ENCODE results near the gene IGFN1.

Gene IGFN1

GRCh38 chr1:201178718-201179117, 11.9 kb upstream of the IGFN1 start:
- no peak for DNase-seq (ENCODE audit: insufficient read length)
- FAIRE-seq = no peak
- no peak for TF ChIP-seq POLR2AphosphoS5 (IDR thresholded peaks at IDR 0.05; ENCODE audit: low read depth, low read length)
- no peak for TF ChIP-seq TAF1 (IDR thresholded peaks at IDR 0.05; ENCODE audit: borderline replicate concordance, low read depth, low read length)
- TF ChIP-seq POLR2A (IDR thresholded peaks at IDR 0.05; ENCODE audit: low read depth, low read length) = no peak

GRCh38 chr1:201180141-201180540, 10.5 kb upstream of the IGFN1 start:
- no peak for FAIRE-seq
- no peak for DNase-seq (ENCODE audit: insufficient read length)
- no peak for TF ChIP-seq POLR2AphosphoS5 (IDR thresholded peaks at IDR 0.05; ENCODE audit: low read depth, low read length)
- no peak for TF ChIP-seq TAF1 (IDR thresholded peaks at IDR 0.05; ENCODE audit: borderline replicate concordance, low read depth, low read length)
- no peak for TF ChIP-seq POLR2A (IDR thresholded peaks at IDR 0.05; ENCODE audit: low read depth, low read length)

- TF ChIP-seq POLR2AphosphoS5 (IDR thresholded peaks at IDR 0.05; ENCODE audit: low read depth, low read length) (no peak), TAF1 (IDR thresholded peaks at IDR 0.05; ENCODE audit: borderline replicate concordance, low read depth, low read length) (no peak), POLR2A (IDR thresholded peaks at IDR 0.05; ENCODE audit: low read depth, low read length) (no peak)
- FAIRE-seq (no peak), DNase-seq (ENCODE audit: insufficient read length) (no peak)
These were observed 9.7 kb upstream of the IGFN1 start for GRCh38 chr1:201180901-201181300.

GRCh38 chr1:201181323-201181722, 9.3 kb upstream of the IGFN1 start:
- TF ChIP-seq POLR2A (IDR thresholded peaks at IDR 0.05; ENCODE audit: low read depth, low read length) (no peak), POLR2AphosphoS5 (IDR thresholded peaks at IDR 0.05; ENCODE audit: low read depth, low read length) (no peak), TAF1 (IDR thresholded peaks at IDR 0.05; ENCODE audit: borderline replicate concordance, low read depth, low read length) (no peak)
- FAIRE-seq = no peak
- DNase-seq (ENCODE audit: insufficient read length) = no peak

- DNase-seq (ENCODE audit: insufficient read length) = no peak
- FAIRE-seq = no peak
- TF ChIP-seq TAF1 (IDR thresholded peaks at IDR 0.05; ENCODE audit: borderline replicate concordance, low read depth, low read length) (no peak), POLR2AphosphoS5 (IDR thresholded peaks at IDR 0.05; ENCODE audit: low read depth, low read length) (no peak)
These were observed 8.9 kb upstream of the IGFN1 start for GRCh38 chr1:201181726-201182125.

- no peak for TF ChIP-seq POLR2A (IDR thresholded peaks at IDR 0.05; ENCODE audit: low read depth, low read length)
- no peak for TF ChIP-seq POLR2AphosphoS5 (IDR thresholded peaks at IDR 0.05; ENCODE audit: low read depth, low read length)
- DNase-seq (ENCODE audit: insufficient read length) (no peak), FAIRE-seq (no peak)
These were observed 7.4 kb upstream of the IGFN1 start for GRCh38 chr1:201183209-201183608.

- DNase-seq (ENCODE audit: insufficient read length) (no peak), FAIRE-seq (no peak)
- TF ChIP-seq POLR2AphosphoS5 (IDR thresholded peaks at IDR 0.05; ENCODE audit: low read depth, low read length) (no peak), TAF1 (IDR thresholded peaks at IDR 0.05; ENCODE audit: borderline replicate concordance, low read depth, low read length) (no peak), POLR2A (IDR thresholded peaks at IDR 0.05; ENCODE audit: low read depth, low read length) (no peak)
These were observed 6.9 kb upstream of the IGFN1 start for GRCh38 chr1:201183753-201184152.

GRCh38 chr1:201184307-201185122, 6.1 kb upstream of the IGFN1 start:
- no peak for DNase-seq (ENCODE audit: insufficient read length)
- FAIRE-seq = no peak
- TF ChIP-seq POLR2AphosphoS5 (IDR thresholded peaks at IDR 0.05; ENCODE audit: low read depth, low read length) (no peak), TAF1 (IDR thresholded peaks at IDR 0.05; ENCODE audit: borderline replicate concordance, low read depth, low read length) (no peak), POLR2A (IDR thresholded peaks at IDR 0.05; ENCODE audit: low read depth, low read length) (no peak)

- TF ChIP-seq POLR2A (IDR thresholded peaks at IDR 0.05; ENCODE audit: low read depth, low read length) (no peak), POLR2AphosphoS5 (IDR thresholded peaks at IDR 0.05; ENCODE audit: low read depth, low read length) (no peak), TAF1 (IDR thresholded peaks at IDR 0.05; ENCODE audit: borderline replicate concordance, low read depth, low read length) (no peak)
- FAIRE-seq = no peak
- DNase-seq (ENCODE audit: insufficient read length) = no peak
These were observed 5.5 kb upstream of the IGFN1 start for GRCh38 chr1:201185123-201185453.

GRCh38 chr1:201185527-201186128, 5.0 kb upstream of the IGFN1 start:
- DNase-seq (ENCODE audit: insufficient read length) (no peak), FAIRE-seq (no peak)
- TF ChIP-seq POLR2A (IDR thresholded peaks at IDR 0.05; ENCODE audit: low read depth, low read length) (no peak), POLR2AphosphoS5 (IDR thresholded peaks at IDR 0.05; ENCODE audit: low read depth, low read length) (no peak), TAF1 (IDR thresholded peaks at IDR 0.05; ENCODE audit: borderline replicate concordance, low read depth, low read length) (no peak)

GRCh38 chr1:201186192-201186591, 4.4 kb upstream of the IGFN1 start:
- FAIRE-seq (no peak), DNase-seq (ENCODE audit: insufficient read length) (no peak)
- TF ChIP-seq POLR2AphosphoS5 (IDR thresholded peaks at IDR 0.05; ENCODE audit: low read depth, low read length) (no peak), TAF1 (IDR thresholded peaks at IDR 0.05; ENCODE audit: borderline replicate concordance, low read depth, low read length) (no peak), POLR2A (IDR thresholded peaks at IDR 0.05; ENCODE audit: low read depth, low read length) (no peak)

GRCh38 chr1:201189085-201189484, 1.5 kb upstream of the IGFN1 start:
- no peak for TF ChIP-seq POLR2A (IDR thresholded peaks at IDR 0.05; ENCODE audit: low read depth, low read length)
- TF ChIP-seq TAF1 (IDR thresholded peaks at IDR 0.05; ENCODE audit: borderline replicate concordance, low read depth, low read length) = no peak
- no peak for TF ChIP-seq POLR2AphosphoS5 (IDR thresholded peaks at IDR 0.05; ENCODE audit: low read depth, low read length)
- DNase-seq (ENCODE audit: insufficient read length) (no peak), FAIRE-seq (no peak)
